ENCODE data around the gene KCNB1.

KCNB1 gene

DNA sequence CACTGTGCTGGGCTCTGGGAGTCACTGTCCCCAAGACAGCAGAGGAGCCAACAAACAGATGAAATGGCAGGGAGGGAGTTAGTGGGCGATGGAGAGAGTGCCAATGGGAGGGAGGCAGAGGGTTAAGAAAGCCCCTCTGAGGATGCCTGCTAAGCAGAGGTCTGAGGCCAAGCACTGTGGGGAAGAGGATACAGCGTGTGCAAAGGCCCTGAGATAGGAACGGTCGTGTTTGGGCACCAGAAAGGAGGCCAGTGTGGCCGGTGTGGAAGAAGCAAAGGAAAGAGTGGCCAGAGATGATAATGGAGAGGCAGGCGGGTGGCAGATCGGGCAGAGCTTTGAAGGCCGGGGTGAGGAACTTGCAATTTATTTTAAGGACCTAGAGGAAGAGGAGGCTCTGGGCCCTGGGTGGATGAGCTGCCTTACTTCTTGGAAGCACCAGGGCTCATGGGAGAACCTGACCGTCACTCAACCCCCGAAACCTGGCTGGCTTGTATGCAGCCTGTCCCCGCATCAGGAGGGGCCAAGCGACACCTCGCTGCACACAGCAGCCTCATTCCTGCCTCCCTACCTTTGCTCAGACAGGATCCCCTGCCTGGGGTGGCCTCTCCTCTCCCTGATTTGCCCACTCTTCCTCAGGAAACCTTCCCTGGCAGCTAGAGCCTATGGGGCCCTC lies 73.0 kb downstream of the KCNB1 start:
- no peak for DNase-seq (ENCODE audit: low read depth)

GRCh38 chr20:49408509-49409104 lies 73.9 kb downstream of the KCNB1 start:
- DNase-seq (ENCODE audit: low read depth), result no peak

- DNase-seq (ENCODE audit: low read depth), result no peak
Observed at GRCh38 chr20:49406666-49407065, 75.8 kb downstream of the KCNB1 start.

GRCh38 chr20:49405696-49406095 lies 76.8 kb downstream of the KCNB1 start:
- no peak for DNase-seq (ENCODE audit: low read depth)

DNA sequence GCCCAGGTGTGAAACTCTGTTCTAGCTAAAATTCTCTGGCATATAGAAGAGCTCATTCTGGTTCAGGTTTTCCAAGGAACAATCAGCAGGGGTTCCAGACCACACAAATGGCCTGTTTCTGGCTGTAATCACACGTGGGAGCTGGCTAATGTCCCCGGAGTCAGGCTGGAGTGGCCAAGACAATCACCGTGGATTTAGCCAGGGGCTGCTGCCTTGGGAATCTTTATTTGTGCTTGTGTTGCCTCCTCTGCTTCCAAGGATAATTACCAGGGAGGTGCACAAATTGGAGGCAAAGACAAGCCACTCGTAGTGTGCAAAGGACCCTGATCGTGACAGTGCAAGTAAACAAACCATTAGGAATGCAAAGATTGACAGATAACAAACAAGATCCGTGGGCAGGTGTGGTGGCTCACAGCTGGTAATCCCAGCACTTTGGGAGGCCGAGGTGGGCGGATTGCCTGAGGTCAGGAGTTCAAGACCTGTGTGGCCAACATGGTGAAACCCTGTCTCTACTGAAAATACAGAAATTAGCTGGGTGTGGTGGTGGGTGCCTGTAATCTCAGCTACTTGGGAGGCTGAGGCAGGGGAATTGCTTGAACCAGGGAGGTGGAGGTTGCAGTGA lies 77.3 kb downstream of the KCNB1 start:
- DNase-seq (ENCODE audit: low read depth), result no peak

DNA sequence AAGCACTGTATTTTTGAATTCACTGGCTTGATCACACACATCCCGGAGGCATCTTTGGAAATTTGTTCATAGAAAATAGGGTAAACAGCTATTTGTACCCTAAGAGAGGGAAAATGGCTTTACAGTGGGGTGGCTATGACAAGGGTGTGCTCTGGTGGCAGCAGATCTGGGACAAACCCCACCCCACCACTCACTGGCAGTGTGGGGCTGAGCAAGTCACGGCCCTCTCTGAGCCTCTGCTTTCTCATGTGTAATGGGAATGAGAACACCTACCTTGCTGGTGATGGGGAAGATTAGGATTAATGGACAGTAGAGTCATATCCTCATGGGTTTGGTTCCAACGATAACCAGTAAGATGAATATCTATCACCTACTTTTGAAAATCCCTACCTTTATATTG lies 78.0 kb downstream of the KCNB1 start:
- no peak for DNase-seq (ENCODE audit: low read depth)

- DNase-seq (ENCODE audit: low read depth), result no peak
Observed at GRCh38 chr20:49403911-49404310, 78.6 kb downstream of the KCNB1 start.

DNA sequence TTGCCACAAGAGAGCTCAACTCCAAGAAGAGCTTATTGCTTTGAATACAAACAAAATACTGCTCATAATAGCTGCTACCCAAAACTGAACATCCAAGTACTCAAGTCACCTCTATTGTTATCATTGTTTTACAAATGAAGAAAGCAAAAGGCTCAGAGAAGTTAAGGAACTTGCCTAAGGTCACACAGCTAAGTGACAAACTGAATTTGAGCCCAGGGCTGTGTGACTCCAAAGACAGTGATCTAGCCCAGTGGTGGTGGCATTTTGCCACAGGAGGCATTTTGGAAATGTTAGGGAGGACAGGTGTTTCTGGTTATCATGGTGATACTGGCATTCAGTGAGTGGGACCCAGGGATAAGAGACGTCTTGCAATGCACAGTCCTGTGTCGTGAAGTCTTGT lies 79.5 kb downstream of the KCNB1 start:
- no peak for DNase-seq (ENCODE audit: low read depth)

DNA sequence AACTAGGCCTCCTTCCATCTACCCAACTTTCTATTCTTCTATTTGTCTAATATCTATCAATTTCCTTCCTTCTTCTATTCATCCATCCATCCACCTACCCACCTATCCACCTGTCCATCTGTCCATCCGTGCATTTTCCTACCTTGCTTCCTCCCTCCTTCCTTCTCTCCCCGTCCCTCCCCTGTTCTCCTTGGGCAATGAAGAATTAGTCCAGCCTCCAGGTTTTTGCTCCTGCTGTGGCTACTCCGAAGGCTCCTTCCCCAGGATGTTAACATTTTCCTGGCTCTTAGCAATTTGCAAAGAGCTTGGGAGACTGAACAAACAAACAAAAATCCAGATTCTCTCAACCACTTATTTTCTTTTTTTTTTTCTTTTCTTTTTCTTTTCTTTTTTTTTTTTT lies 81.6 kb downstream of the KCNB1 start:
- peak; percentile 63 for DNase-seq (ENCODE audit: low read depth)

DNA sequence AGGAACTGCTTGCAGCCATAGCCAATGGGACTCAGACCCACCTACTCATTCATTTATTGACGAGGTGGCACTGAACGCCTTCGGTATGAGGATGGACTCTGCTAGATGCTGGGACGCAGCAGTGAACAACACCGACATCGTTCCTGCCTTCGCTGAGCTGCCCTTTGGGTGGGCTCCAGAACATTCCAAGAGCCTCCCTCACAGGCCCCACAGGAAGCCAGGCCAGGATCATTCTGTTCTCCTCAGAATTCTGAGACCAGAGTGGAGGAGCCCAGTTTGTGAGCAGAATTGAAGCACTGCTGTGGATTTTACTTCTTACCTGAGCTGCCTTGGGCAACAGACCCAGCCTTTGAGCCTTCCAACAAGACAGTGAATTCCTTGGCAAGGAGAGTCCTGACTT lies 82.1 kb downstream of the KCNB1 start:
- peak; percentile 20 for DNase-seq (ENCODE audit: low read depth)

- peak; percentile 25 for DNase-seq (ENCODE audit: low read depth)
Observed at GRCh38 chr20:49399329-49399728, 83.1 kb downstream of the KCNB1 start.

DNA sequence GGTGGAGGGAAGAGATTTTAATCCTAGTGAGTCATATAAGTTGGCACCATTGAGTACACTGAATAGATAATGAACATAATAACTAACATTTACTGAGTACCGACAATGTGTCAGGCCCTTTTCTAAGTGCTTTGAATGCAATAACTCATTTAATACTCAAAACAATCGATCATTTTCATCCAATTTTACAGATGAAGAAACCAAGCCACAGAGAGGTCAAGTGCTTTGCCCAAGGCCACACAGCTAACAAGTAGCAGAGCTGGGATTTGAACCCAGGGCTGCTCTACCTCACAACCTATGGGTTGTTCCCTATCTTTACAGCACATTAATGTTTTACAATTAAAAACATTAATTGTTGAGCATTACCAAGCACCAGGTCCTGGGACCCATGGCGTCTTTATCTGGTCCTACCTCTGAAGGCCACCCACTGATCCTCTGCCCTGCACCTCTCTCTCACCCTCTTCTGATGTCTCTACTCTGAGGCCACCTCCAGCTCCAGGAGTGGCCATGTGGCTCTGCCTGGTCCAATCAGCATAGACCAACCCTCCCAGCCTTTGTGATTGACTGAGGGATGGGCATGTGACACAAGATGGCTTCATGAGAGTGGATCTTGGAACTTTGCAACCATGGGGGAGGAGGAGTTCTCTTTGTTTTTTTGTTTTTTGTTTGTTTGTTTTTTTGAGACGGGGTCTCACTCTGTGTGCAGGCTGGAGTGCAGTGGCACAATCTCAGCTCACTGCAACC lies 83.9 kb downstream of the KCNB1 start:
- DNase-seq (ENCODE audit: low read depth), result no peak

DNA sequence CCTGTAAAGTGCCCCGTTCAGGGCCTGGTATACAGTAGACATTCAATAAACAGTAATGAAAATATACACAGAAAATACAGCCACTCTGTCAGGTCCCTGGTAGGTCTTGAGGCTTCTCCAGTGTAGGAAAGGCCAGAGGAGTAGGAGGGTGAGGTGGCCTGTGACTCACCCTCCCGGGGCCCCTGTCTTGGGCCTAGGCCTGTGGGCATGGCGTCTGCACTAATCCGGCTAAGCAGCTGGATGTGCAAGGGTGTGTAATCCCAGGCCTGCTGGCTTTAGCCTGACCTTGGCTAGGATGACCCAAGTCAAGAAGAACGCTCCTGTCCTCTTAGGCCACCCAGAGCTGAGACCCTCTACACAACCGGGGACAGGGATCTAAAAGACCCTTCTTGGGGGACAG lies 84.9 kb downstream of the KCNB1 start:
- peak; percentile 31 for DNase-seq (ENCODE audit: low read depth)

- no peak for DNase-seq (ENCODE audit: low read depth)
Observed at GRCh38 chr20:49396230-49396629, 86.2 kb downstream of the KCNB1 start.

GRCh38 chr20:49395659-49396058 lies 86.8 kb downstream of the KCNB1 start:
- no peak for DNase-seq (ENCODE audit: low read depth)

DNA sequence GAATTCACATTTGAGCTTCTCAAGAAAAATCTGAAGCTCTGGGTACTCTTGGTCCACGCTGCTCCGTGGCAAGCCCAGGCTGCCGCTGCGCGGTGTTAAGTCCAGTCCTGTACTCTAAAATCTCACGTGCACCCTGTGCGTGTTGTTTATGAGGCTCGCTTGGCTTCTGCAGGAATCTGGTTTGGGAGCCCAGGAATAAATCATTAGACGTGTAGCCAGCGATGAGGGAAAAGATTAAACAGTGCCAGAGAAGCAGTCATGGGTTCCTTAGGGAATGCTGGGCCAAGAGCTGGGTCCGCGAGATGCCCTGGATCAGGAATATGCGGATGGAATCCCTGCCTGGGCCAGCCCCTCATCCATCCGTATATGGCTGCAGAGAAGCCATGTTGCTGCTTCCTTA lies 87.3 kb downstream of the KCNB1 start:
- no peak for DNase-seq (ENCODE audit: low read depth)

DNA sequence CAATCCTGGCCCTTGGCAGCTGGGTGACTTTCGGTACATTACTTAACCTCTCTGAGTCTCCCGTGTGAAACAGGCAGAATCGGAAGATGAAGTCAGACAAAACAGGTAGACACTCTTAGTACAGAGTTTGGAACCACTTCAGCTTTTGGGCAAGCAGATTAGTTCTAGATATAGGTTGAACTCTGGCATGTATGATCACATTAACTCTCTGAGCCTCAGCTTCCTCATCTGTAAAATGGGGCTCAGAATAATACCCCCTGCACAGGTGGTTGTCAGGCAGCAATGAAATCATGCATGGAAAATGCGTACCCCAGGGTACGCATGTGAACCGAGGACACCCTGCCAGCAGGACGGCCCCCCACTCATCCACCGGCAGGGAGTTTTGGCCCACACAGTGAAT lies 87.7 kb downstream of the KCNB1 start:
- no peak for DNase-seq (ENCODE audit: low read depth)

- peak; percentile 48 for DNase-seq (ENCODE audit: low read depth)
Observed at GRCh38 chr20:49394264-49394663, 88.2 kb downstream of the KCNB1 start.

- DNase-seq (ENCODE audit: low read depth), result no peak
Observed at GRCh38 chr20:49393803-49394202, 88.7 kb downstream of the KCNB1 start.

DNA sequence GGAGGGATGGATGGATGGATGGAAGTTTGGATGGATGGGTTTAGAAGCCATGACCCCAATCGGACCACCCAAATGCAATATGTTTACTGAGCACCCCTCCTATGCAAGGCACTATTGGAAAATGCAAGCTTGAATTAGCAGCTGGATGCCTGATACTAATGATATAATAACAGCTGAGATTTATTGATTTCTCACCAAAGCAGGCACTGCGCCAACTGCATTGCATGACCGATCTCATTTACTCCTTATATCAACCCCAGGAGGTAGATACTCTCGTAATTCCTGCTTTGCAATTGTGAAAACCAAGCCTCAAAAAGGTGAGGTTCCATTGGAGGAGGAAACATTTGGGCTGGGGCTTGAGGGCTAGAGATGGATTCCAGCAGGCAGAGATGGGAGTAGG lies 89.7 kb downstream of the KCNB1 start:
- no peak for DNase-seq (ENCODE audit: low read depth)

DNA sequence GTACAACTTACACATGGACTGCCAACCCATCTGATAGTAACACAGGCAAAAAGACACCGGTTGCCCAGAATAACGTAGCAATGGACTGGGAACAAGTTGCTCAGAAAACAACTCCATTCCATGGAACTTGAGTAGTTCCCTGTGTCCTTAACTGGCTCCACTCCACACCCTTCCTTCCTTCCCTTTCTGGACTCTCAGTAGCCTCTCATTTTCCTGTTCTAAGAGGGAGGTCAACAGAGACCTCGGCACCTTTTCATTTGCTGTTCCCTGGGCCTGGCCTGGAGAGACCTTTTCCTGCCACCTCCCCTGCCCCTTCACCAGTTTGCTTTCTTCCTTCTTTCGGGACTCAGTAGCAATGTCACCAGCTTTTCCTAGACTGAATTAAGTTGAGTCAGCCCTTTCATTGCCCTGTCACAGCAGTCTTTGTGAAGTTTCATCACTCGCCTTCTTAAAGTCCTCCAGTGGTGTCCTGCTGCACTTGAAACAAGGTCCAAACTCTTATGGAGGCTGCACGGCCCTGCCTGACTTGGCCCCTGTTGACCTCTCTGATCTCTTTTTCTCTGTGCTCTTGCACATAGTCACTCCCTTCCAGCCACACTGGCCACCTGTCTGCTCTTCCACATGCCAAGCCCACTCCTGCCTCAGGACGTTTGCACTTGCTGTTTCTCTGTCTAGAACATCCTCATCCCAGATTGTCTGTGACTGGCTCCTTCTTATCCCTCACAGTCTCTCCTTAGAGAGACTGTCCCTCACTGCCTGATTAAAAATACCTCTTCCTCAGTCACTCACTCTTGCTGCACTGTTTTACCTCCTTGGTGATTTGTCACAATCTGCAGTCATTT lies 90.8 kb downstream of the KCNB1 start:
- DNase-seq (ENCODE audit: low read depth), result no peak

- no peak for DNase-seq (ENCODE audit: low read depth)
Observed at GRCh38 chr20:49389854-49390253, 92.6 kb downstream of the KCNB1 start.
